SJCRH30 (cell line): ENCODE results near the gene NUFIP1. TPM values are rescaled to one million over a fixed set of nuclear protein-coding genes. Genes with fewer than 3 reads are reported as not detected.
"Not testable (repeated sequence)": the region's sequence is repeated elsewhere in the genome, so short reads cannot be mapped to it uniquely, and the experiment has no call there.

ENCODE experiments used
- DNase-seq, 2 experiments: peaks; one replicate each; pipeline ENCODE4 v3.0.0-alpha.2; 2015 to 2020
- H3K27ac ChIP-seq: fragments of 250-450 bp; sonication (Bioruptor Pico); 2 replicates; pipeline ENCODE4 v1.5.1; 2020; ENCODE audit warnings: mild to moderate bottlenecking, moderate library complexity
- H3K27me3 ChIP-seq: fragments of 250-450 bp; sonication (Bioruptor Pico); 2 replicates; pipeline ENCODE4 v1.5.1; 2020; ENCODE audit warnings: mild to moderate bottlenecking, moderate library complexity
- H3K36me3 ChIP-seq: fragments of 250-450 bp; sonication (Bioruptor Pico); 2 replicates; pipeline ENCODE4 v1.5.1; 2020; ENCODE audit warnings: mild to moderate bottlenecking, moderate library complexity
- H3K4me1 ChIP-seq: fragments of 250-450 bp; sonication (Bioruptor Pico); 2 replicates; pipeline ENCODE4 v1.5.1; 2020; ENCODE audit warnings: mild to moderate bottlenecking, moderate library complexity
- H3K4me3 ChIP-seq: fragments of 250-450 bp; sonication (Bioruptor Pico); 2 replicates; pipeline ENCODE4 v1.5.1; 2020; ENCODE audit warnings: mild to moderate bottlenecking, moderate library complexity
- H3K9me3 ChIP-seq: fragments of 250-450 bp; sonication (Bioruptor Pico); replicated peaks from 2 replicates; pipeline ENCODE4 v1.5.1; 2020; ENCODE audit warnings: mild to moderate bottlenecking, moderate library complexity
- total RNA-seq: library from RNA; depleted of rRNA; stranded (reverse); fragments of >200 nt; shearing (Covaris generic); gene quantifications from 2 replicates; pipeline ENCODE4 v1.2.3, GENCODE V29; 2014

The NUFIP1 gene
- total RNA-seq, 1 experiment from 2014 or later: 10.8 TPM

DNA sequence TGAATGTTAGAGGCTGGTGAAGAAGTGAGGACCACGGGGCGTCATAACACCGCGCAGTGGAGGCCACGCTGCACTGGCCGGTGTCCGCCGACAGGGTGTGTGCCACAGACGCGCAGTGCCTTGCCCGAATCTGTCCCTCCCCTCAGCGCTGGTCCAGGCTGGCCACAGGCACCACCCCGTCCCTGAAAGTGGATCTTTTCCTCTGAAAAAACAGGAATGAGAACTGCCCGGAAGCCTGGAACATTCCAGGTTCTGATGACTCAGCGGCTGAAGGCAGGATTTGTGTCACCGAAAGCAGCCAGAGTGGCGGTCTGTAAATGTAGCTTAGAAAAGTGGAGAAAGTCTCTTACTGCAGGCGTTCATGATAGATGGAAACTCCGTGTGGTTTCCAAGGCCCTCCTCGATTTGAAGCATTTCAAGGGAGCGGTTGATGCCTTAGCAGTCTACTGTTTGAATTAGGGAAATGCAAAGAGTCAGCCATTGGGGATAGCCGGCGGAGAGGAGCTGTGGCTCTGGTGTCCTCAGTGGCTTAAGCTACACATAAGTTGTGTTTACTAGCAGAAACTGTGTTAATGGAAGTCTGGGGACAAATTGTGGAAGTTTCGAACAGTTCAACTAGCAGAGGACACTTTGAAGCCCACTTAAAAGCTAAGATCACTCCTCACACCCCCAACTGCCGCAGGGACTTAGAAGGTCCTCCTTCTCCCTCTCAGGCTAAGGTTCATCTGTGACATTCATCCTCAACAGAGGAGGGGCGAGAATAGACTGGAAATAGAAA lies 70.8 kb downstream of the NUFIP1 start:
- Histone ChIP-seq H3K36me3 (no peaks in the 10 kb centered on the region), H3K27ac (peak overlapping the region; percentile 74), H3K4me1 (peaks cover 10% of the 10 kb centered on the region; the same call in 1 of the 2 replicates), H3K4me3 (peak overlapping the region; percentile 69), H3K27me3 (no peaks in the 10 kb centered on the region), H3K9me3 (no peaks in the 10 kb centered on the region)
- DNase-seq: peak; percentile 94

- Histone ChIP-seq H3K9me3 (no peaks in the 10 kb centered on the region), H3K4me1 (peaks cover 7% of the 10 kb centered on the region; the same call in 1 of the 2 replicates), H3K27ac (peak overlapping the region; percentile 74), H3K4me3 (peak overlapping the region; percentile 69), H3K36me3 (no peaks in the 10 kb centered on the region), H3K27me3 (no peaks in the 10 kb centered on the region)
- peak; percentile 94 to 98 for DNase-seq
Observed at GRCh38 chr13:44917589-44918325, 71.5 kb downstream of the NUFIP1 start.

- H3K9me3 ChIP-seq: no peaks in the 10 kb centered on the region
- H3K27me3 ChIP-seq: no peaks in the 10 kb centered on the region
- no peak overlapping the region for H3K27ac ChIP-seq
- DNase-seq: no peak
- no peaks in the 10 kb centered on the region for H3K36me3 ChIP-seq
- H3K4me3 ChIP-seq: no peak overlapping the region
- no peaks in the 10 kb centered on the region for H3K4me1 ChIP-seq
Observed at GRCh38 chr13:44912278-44913016, 76.8 kb downstream of the NUFIP1 start.

GRCh38 chr13:44908712-44909111 lies 80.6 kb downstream of the NUFIP1 start:
- Histone ChIP-seq H3K9me3 (no peaks in the 10 kb centered on the region), H3K4me3 (no peak overlapping the region), H3K27me3 (no peaks in the 10 kb centered on the region), H3K4me1 (peaks cover 18% of the 10 kb centered on the region), H3K27ac (no peak overlapping the region), H3K36me3 (no peaks in the 10 kb centered on the region)
- DNase-seq: no peak

- Histone ChIP-seq H3K36me3 (no peaks in the 10 kb centered on the region), H3K27me3 (no peaks in the 10 kb centered on the region), H3K4me3 (no peak overlapping the region), H3K9me3 (no peaks in the 10 kb centered on the region), H3K4me1 (peaks cover 22% of the 10 kb centered on the region), H3K27ac (no peak overlapping the region)
- DNase-seq: no peak
Observed at GRCh38 chr13:44908266-44908665, 81.0 kb downstream of the NUFIP1 start.

DNA sequence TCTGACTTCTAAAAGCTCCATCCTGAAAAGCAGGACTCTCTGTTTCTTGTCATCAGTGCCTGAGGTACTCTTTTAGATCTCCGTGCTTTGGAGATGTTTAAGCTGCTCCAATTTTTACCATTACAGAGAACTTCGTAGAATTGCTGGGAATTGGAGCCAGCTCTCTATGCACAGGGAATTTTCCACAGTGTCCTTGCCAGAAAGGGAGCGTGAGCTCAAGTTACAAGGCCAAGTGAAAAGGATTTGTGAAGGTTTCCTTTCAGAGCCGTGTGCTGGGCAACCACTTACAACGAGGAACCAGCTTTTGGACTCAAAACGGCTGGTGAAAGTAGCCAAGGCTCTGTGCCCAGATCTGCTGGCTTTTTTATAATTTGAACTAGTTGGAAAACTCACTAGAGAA lies 82.6 kb downstream of the NUFIP1 start:
- Histone ChIP-seq H3K4me1 (peaks cover 27% of the 10 kb centered on the region), H3K27ac (no peak overlapping the region), H3K36me3 (no peaks in the 10 kb centered on the region), H3K9me3 (no peaks in the 10 kb centered on the region), H3K4me3 (no peak overlapping the region), H3K27me3 (no peaks in the 10 kb centered on the region)
- DNase-seq: peak in 1 of 2 experiments; percentile 52

DNA sequence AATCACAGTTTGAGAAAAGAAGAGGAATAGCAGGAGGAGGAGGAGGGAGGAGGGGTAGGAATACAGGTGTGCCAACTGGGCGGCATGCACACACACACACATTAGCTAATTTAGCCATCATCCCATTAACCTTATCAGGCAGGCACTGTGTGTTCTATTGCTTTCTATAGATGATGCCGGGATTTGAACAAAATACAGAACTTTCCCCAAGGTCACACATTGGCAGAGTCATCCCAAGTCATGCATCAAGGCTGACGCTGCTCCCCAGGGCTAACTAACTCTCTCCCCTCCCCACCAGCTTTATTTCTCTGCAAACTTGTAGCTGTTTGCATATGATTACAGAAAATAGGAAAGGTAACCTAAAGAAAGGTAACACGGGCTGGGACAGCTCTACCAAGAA lies 83.0 kb downstream of the NUFIP1 start:
- H3K4me1 ChIP-seq: peaks cover 27% of the 10 kb centered on the region
- no peak overlapping the region for H3K4me3 ChIP-seq
- no peak for DNase-seq
- H3K9me3 ChIP-seq: no peaks in the 10 kb centered on the region
- no peak overlapping the region for H3K27ac ChIP-seq
- no peaks in the 10 kb centered on the region for H3K27me3 ChIP-seq
- no peaks in the 10 kb centered on the region for H3K36me3 ChIP-seq

GRCh38 chr13:44905556-44905955 lies 83.7 kb downstream of the NUFIP1 start:
- Histone ChIP-seq H3K4me3 (no peak overlapping the region), H3K9me3 (no peaks in the 10 kb centered on the region), H3K4me1 (peaks cover 27% of the 10 kb centered on the region), H3K27me3 (no peaks in the 10 kb centered on the region), H3K27ac (no peak overlapping the region), H3K36me3 (no peaks in the 10 kb centered on the region)
- no peak for DNase-seq

- peaks cover 29% of the 10 kb centered on the region for H3K4me1 ChIP-seq
- H3K36me3 ChIP-seq: no peaks in the 10 kb centered on the region
- peak; percentile 20 to 46 for DNase-seq
- H3K27ac ChIP-seq: no peak overlapping the region
- H3K27me3 ChIP-seq: no peaks in the 10 kb centered on the region
- H3K9me3 ChIP-seq: no peaks in the 10 kb centered on the region
- H3K4me3 ChIP-seq: no peak overlapping the region
Observed at GRCh38 chr13:44904967-44905366, 84.3 kb downstream of the NUFIP1 start.

DNA sequence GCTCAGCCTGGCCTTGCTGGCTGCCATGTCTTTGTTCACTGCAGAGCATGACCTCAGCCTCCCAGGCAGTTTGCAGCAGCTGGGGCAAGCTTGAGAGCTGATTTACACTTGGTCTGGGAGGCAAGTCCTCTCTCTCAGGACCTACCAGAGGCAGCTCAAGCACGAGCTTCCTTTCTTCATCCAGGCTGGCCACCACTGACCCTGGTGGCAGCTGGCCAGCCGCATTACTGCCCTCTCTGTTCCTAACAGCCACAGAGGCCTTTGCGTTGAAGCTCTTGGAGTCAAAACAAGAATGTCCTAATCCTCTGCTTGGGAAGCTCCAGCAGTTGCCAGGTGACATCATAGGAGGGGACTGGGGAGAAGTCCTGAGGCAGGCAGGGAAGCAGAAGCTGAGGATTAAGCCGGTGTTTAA lies 85.7 kb downstream of the NUFIP1 start:
- Histone ChIP-seq H3K27me3 (no peaks in the 10 kb centered on the region), H3K4me1 (peaks cover 32% of the 10 kb centered on the region), H3K27ac (peak overlapping the region; percentile 66), H3K4me3 (no peak overlapping the region), H3K36me3 (no peaks in the 10 kb centered on the region), H3K9me3 (no peaks in the 10 kb centered on the region)
- DNase-seq: peak; percentile 82 to 83

- no peak for DNase-seq
- peaks cover 32% of the 10 kb centered on the region for H3K4me1 ChIP-seq
- no peaks in the 10 kb centered on the region for H3K9me3 ChIP-seq
- H3K27me3 ChIP-seq: no peaks in the 10 kb centered on the region
- H3K4me3 ChIP-seq: no peak overlapping the region
- H3K36me3 ChIP-seq: no peaks in the 10 kb centered on the region
- no peak overlapping the region; the same call in 1 of the 2 replicates for H3K27ac ChIP-seq
Observed at GRCh38 chr13:44902738-44903137, 86.5 kb downstream of the NUFIP1 start.

DNA sequence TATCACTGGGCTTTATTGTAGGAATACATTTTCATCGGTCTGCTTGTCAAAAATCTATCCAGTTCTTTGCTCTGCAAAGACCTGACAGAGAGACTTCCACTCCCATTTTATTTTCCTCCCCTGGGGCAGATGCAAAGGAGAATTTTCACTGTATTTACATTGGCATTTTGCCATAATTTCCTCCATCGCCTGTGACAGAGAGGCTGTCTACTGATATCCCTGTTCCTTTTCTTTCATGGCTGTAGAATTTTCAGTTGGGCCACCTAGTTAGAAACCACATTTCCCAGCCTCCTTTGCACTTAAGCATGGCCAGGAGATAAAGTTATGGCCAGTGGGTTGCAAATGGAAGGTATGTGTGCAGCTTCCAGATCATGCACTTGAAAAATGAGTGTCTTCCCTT lies 89.3 kb downstream of the NUFIP1 start:
- Histone ChIP-seq H3K4me1 (peaks cover 26% of the 10 kb centered on the region), H3K27ac (no peak overlapping the region), H3K27me3 (no peaks in the 10 kb centered on the region), H3K9me3 (no peaks in the 10 kb centered on the region), H3K4me3 (no peak overlapping the region), H3K36me3 (no peaks in the 10 kb centered on the region)
- DNase-seq: peak in 1 of 2 experiments; percentile 59

GRCh38 chr13:44898308-44898707 lies 91.0 kb downstream of the NUFIP1 start:
- H3K36me3 ChIP-seq, DNase-seq, H3K9me3 ChIP-seq, H3K4me3 ChIP-seq, H3K27ac ChIP-seq, H3K27me3 ChIP-seq: not testable (repeated sequence)
- H3K4me1 ChIP-seq: peaks cover 10% of the 10 kb centered on the region

DNA sequence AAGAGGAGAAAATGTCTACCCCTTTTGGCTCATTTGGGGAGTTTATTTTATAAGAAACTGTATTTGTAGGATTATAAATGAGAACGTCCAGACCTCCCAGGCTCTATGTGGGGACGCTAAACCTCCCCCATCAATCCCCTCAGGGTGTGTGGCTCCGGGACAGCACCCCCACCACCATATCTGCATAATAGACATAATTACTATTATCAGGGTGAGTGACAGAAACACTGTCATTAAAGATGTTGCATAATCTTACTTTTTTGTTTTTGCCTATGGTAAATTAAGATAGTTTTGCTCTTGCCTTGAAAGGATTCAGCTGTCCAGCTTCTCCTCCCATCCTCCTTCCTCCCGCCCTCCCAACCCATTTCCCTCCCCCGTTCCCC lies 93.3 kb downstream of the NUFIP1 start:
- Histone ChIP-seq H3K4me1 (peaks cover 5% of the 10 kb centered on the region; the same call in 1 of the 2 replicates), H3K27ac (no peak overlapping the region), H3K9me3 (no peaks in the 10 kb centered on the region), H3K27me3 (no peaks in the 10 kb centered on the region), H3K4me3 (no peak overlapping the region), H3K36me3 (no peaks in the 10 kb centered on the region)
- DNase-seq: no peak
